HEK293 (cell line): ENCODE data around the gene PLIN5.

Experiments used
- CTCF ChIA-PET: fragments of 350-600 bp; formaldehyde crosslinking; extraction: SDS; loops from one replicate; lab custom pipeline; 2021; ENCODE audit warnings: antibody characterized with exemption; lab: Yijun Ruan, JAX
- POLR2A ChIA-PET: fragments of 300-600 bp; formaldehyde crosslinking; extraction: SDS; loops from one replicate; lab custom pipeline; 2020; ENCODE audit warnings: antibody characterized with exemption, inconsistent platforms; lab: Yijun Ruan, JAX
- H3K27ac ChIP-seq: fragments of 200-500 bp; sonication (Bioruptor generic); 2 replicates; pipeline ENCODE4 v1.5.1; 2014; ENCODE audit warnings: low read depth, low read length, control low read depth, inconsistent platforms; ENCODE audit errors: extremely low read depth
- H3K36me3 ChIP-seq, 2 experiments: fragments of 200-500 bp in 1 of 2; sonication (Bioruptor generic) in 1 of 2; 1 replicate in 1 of 2; 2 replicates in 1 of 2; pipeline ENCODE4 v1.5.1; 2014 to 2017; ENCODE audit warnings: inconsistent platforms in 2 of 2, low read length in 2 of 2; ENCODE audit not compliant: control insufficient read depth in 2 of 2, insufficient read depth in 1 of 2
- H3K4me1 ChIP-seq: fragments of 200-500 bp; sonication (Bioruptor generic); 2 replicates; pipeline ENCODE4 v1.5.1; 2014; ENCODE audit warnings: mild to moderate bottlenecking, low read length, inconsistent platforms; ENCODE audit not compliant: control insufficient read depth, insufficient read depth
- H3K4me3 ChIP-seq: 2 replicates; pipeline ENCODE4 v1.5.1; 2011; ENCODE audit warnings: low read depth, mild to moderate bottlenecking, control low read depth, low read length, moderate library complexity
- H3K9me3 ChIP-seq: fragments of 200-500 bp; sonication (Bioruptor generic); 2 replicates; pipeline ENCODE4 v1.5.1; 2014; ENCODE audit warnings: low read depth, low read length, inconsistent platforms; ENCODE audit not compliant: control insufficient read depth, insufficient read depth
- HOXA7 ChIP-seq: sonication (generic); formaldehyde crosslinking; IDR thresholded peaks from 2 replicates; pipeline ENCODE4 v1.8.1; 2022; ENCODE audit warnings: missing genetic modification reagents, borderline replicate concordance
- IKZF3 ChIP-seq: fragments of 450-650 bp; IDR thresholded peaks from 2 replicates; pipeline ENCODE4 v1.5.0; 2018; ENCODE audit warnings: missing biosample characterization, mild to moderate bottlenecking, missing genetic modification characterization, moderate library complexity
- KLF8 ChIP-seq: fragments of 450-650 bp; formaldehyde crosslinking; IDR thresholded peaks from 2 replicates; pipeline ENCODE4 v1.5.1; 2016; ENCODE audit warnings: missing biosample characterization, missing genetic modification characterization
- KLF9 ChIP-seq: fragments of 450-650 bp; formaldehyde crosslinking; IDR thresholded peaks from 2 replicates; pipeline ENCODE4 v1.5.1; 2016; ENCODE audit warnings: missing biosample characterization, missing genetic modification characterization, low read depth
- MZF1 ChIP-seq: fragments of 450-650 bp; formaldehyde crosslinking; IDR thresholded peaks from 2 replicates; pipeline ENCODE4 v1.5.1; 2017; ENCODE audit warnings: missing biosample characterization, missing genetic modification characterization, borderline replicate concordance
- TCF7L2 ChIP-seq: IDR thresholded peaks from 2 replicates; pipeline ENCODE4 v1.6.1; 2011; ENCODE audit warnings: low read depth, mild to moderate bottlenecking, inconsistent platforms, low read length, moderate library complexity, borderline replicate concordance
- ZNF121 ChIP-seq: fragments of 450-650 bp; formaldehyde crosslinking; IDR thresholded peaks from 2 replicates; pipeline ENCODE4 v1.5.1; 2016; ENCODE audit warnings: missing biosample characterization, missing genetic modification characterization
- ZNF274 ChIP-seq, 2 experiments: fragments of 200-500 bp in 1 of 2; fragments of 450-650 bp in 1 of 2; sonication (Bioruptor generic) in 1 of 2; formaldehyde crosslinking in 1 of 2; IDR thresholded peaks; 2 replicates each; pipeline versions ENCODE4 v1.5.1 to v1.6.1; 2014 to 2016; ENCODE audit warnings: borderline replicate concordance in 1 of 2, inconsistent platforms in 1 of 2, low read length in 1 of 2, missing biosample characterization in 1 of 2, missing genetic modification characterization in 1 of 2
- ZNF423 ChIP-seq: fragments of 450-650 bp; formaldehyde crosslinking; IDR thresholded peaks from 2 replicates; pipeline ENCODE4 v1.5.1; 2016; ENCODE audit warnings: missing biosample characterization, missing genetic modification characterization
- ZNF529 ChIP-seq: fragments of 450-650 bp; formaldehyde crosslinking; IDR thresholded peaks from 2 replicates; pipeline ENCODE4 v1.5.1; 2017; ENCODE audit warnings: missing genetic modification characterization, missing biosample characterization; ENCODE audit not compliant: insufficient replicate concordance
- ZNF560 ChIP-seq: fragments of 450-650 bp; formaldehyde crosslinking; IDR thresholded peaks from 2 replicates; pipeline ENCODE4 v1.5.1; 2017; ENCODE audit warnings: missing biosample characterization, missing genetic modification characterization, borderline replicate concordance
- ZNF76 ChIP-seq: fragments of 450-650 bp; formaldehyde crosslinking; IDR thresholded peaks from 2 replicates; pipeline ENCODE4; 2016; ENCODE audit warnings: low read depth, missing biosample characterization, missing genetic modification characterization, borderline replicate concordance
- ZNF768 ChIP-seq: fragments of 450-650 bp; formaldehyde crosslinking; IDR thresholded peaks from 2 replicates; pipeline ENCODE4 v1.5.1; 2018; ENCODE audit warnings: missing biosample characterization, mild to moderate bottlenecking, missing genetic modification characterization
- ZNF785 ChIP-seq: fragments of 450-650 bp; formaldehyde crosslinking; IDR thresholded peaks from 2 replicates; pipeline ENCODE4 v1.5.1; 2016; ENCODE audit warnings: missing biosample characterization, missing genetic modification characterization
- ZNF837 ChIP-seq: fragments of 450-650 bp; formaldehyde crosslinking; IDR thresholded peaks from 2 replicates; pipeline ENCODE4 v1.5.1; 2016; ENCODE audit warnings: missing biosample characterization, missing genetic modification characterization
- TF ChIP-seq, protein P1 (sequence below): fragments of 450-650 bp; formaldehyde crosslinking; IDR thresholded peaks from 2 replicates; pipeline ENCODE4 v1.5.1; 2017; ENCODE audit warnings: missing biosample characterization, missing genetic modification characterization
- TF ChIP-seq, protein P2 (sequence below): fragments of 450-650 bp; formaldehyde crosslinking; IDR thresholded peaks from 2 replicates; pipeline ENCODE4 v1.5.1; 2016; ENCODE audit warnings: missing biosample characterization, missing genetic modification characterization
- TF ChIP-seq, protein P3 (sequence below): fragments of 450-650 bp; formaldehyde crosslinking; IDR thresholded peaks from 2 replicates; pipeline ENCODE4 v1.5.1; 2016; ENCODE audit warnings: missing biosample characterization, missing genetic modification characterization, low read depth
- TF ChIP-seq, protein P4 (sequence below): fragments of 450-650 bp; formaldehyde crosslinking; IDR thresholded peaks from 2 replicates; pipeline ENCODE4 v1.5.1; 2016; ENCODE audit warnings: missing biosample characterization, missing genetic modification characterization
- TF ChIP-seq, protein P5 (sequence below): fragments of 450-650 bp; formaldehyde crosslinking; optimal IDR thresholded peaks from 2 replicates; pipeline ENCODE3; 2016; ENCODE audit warnings: missing biosample characterization, mild to moderate bottlenecking, missing genetic modification characterization

PLIN5 gene

DNA sequence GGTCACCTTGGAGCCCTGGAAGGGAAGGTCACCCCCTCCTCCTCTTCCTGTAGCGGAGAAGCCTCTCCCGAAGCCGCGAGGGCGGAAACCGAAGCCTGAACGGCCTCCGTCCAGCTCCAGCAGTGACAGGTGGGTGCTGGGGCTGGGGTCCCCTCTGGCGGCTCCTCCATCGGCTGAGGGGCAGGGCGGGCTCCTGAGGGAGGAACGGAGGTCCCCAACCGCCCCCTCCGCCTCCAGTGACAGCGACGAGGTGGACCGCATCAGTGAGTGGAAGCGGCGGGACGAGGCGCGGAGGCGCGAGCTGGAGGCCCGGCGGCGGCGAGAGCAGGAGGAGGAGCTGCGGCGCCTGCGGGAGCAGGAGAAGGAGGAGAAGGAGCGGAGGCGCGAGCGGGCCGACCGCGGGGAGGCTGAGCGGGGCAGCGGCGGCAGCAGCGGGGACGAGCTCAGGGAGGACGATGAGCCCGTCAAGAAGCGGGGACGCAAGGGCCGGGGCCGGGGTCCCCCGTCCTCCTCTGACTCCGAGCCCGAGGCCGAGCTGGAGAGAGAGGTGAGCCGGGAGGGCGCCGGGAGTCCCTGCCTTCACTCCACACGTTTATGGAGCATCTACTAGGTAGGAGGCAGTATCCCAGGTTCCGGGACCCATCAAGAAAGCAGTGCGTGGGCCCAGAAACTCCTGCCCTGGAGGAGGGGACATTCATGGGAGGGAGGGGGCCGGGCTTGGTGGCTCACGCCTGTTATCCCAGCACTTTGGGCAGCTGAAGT lies 40.9 kb downstream of the PLIN5 start:
- CTCF ChIA-PET = interaction anchor here (1.9 kb wide), 1 partner anchor 142 kb away, joined by 6 read pairs; no protein-coding TSS in a partner anchor
- POLR2A ChIA-PET = interaction anchor here (0.5 to 1.3 kb wide), 2 partner anchors 10 to 22 kb away, joined by 4 to 5 read pairs; partner anchors contain the start of gene HDGFL2
- Histone ChIP-seq H3K4me1 (no peaks in the 10 kb centered on the region), H3K36me3 (peaks cover 38 to 91% of the 10 kb centered on the region in 2 experiments; a peak in 2 of 3 replicates), H3K27ac (no peak overlapping the region), H3K4me3 (no peak overlapping the region), H3K9me3 (no peaks in the 10 kb centered on the region)
- no peak for TF ChIP-seq ZNF274 (IDR thresholded peaks at IDR 0.05; ENCODE audit: low read length)
- no peak for TF ChIP-seq ZNF274 (tag by site-specific recombination; IDR thresholded peaks at IDR 0.05; ENCODE audit: borderline replicate concordance)
- no peak for TF ChIP-seq ZNF768 (tag by site-specific recombination)
- TF ChIP-seq IKZF3 = no peak
- no peak for TF ChIP-seq KLF8
- TF ChIP-seq ZNF837 = no peak
- TF ChIP-seq ZNF529 (tag by site-specific recombination) = no peak
- no peak for TF ChIP-seq MZF1 (tag by site-specific recombination)
- no peak for TF ChIP-seq ZNF121 (tag by site-specific recombination)
- TF ChIP-seq ZNF423 (tag by site-specific recombination) = no peak
- TF ChIP-seq, protein P1, sequence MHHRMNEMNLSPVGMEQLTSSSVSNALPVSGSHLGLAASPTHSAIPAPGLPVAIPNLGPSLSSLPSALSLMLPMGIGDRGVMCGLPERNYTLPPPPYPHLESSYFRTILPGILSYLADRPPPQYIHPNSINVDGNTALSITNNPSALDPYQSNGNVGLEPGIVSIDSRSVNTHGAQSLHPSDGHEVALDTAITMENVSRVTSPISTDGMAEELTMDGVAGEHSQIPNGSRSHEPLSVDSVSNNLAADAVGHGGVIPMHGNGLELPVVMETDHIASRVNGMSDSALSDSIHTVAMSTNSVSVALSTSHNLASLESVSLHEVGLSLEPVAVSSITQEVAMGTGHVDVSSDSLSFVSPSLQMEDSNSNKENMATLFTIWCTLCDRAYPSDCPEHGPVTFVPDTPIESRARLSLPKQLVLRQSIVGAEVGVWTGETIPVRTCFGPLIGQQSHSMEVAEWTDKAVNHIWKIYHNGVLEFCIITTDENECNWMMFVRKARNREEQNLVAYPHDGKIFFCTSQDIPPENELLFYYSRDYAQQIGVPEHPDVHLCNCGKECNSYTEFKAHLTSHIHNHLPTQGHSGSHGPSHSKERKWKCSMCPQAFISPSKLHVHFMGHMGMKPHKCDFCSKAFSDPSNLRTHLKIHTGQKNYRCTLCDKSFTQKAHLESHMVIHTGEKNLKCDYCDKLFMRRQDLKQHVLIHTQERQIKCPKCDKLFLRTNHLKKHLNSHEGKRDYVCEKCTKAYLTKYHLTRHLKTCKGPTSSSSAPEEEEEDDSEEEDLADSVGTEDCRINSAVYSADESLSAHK (tag by site-specific recombination) = no peak
- TF ChIP-seq, protein P2, sequence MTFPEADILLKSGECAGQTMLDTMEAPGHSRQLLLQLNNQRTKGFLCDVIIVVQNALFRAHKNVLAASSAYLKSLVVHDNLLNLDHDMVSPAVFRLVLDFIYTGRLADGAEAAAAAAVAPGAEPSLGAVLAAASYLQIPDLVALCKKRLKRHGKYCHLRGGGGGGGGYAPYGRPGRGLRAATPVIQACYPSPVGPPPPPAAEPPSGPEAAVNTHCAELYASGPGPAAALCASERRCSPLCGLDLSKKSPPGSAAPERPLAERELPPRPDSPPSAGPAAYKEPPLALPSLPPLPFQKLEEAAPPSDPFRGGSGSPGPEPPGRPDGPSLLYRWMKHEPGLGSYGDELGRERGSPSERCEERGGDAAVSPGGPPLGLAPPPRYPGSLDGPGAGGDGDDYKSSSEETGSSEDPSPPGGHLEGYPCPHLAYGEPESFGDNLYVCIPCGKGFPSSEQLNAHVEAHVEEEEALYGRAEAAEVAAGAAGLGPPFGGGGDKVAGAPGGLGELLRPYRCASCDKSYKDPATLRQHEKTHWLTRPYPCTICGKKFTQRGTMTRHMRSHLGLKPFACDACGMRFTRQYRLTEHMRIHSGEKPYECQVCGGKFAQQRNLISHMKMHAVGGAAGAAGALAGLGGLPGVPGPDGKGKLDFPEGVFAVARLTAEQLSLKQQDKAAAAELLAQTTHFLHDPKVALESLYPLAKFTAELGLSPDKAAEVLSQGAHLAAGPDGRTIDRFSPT (tag by site-specific recombination) = no peak
- TF ChIP-seq, protein P3, sequence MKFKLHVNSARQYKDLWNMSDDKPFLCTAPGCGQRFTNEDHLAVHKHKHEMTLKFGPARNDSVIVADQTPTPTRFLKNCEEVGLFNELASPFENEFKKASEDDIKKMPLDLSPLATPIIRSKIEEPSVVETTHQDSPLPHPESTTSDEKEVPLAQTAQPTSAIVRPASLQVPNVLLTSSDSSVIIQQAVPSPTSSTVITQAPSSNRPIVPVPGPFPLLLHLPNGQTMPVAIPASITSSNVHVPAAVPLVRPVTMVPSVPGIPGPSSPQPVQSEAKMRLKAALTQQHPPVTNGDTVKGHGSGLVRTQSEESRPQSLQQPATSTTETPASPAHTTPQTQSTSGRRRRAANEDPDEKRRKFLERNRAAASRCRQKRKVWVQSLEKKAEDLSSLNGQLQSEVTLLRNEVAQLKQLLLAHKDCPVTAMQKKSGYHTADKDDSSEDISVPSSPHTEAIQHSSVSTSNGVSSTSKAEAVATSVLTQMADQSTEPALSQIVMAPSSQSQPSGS (tag by site-specific recombination) = no peak
- no peak for TF ChIP-seq ZNF76 (tag by site-specific recombination)
- TF ChIP-seq, protein P4, sequence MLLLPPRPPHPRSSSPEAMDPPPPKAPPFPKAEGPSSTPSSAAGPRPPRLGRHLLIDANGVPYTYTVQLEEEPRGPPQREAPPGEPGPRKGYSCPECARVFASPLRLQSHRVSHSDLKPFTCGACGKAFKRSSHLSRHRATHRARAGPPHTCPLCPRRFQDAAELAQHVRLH = no peak
- TF ChIP-seq TCF7L2 = no peak
- no peak for TF ChIP-seq KLF9
- TF ChIP-seq ZNF785 = no peak
- no peak for TF ChIP-seq HOXA7 (CRISPR knock-in tag)
- TF ChIP-seq, protein P5, sequence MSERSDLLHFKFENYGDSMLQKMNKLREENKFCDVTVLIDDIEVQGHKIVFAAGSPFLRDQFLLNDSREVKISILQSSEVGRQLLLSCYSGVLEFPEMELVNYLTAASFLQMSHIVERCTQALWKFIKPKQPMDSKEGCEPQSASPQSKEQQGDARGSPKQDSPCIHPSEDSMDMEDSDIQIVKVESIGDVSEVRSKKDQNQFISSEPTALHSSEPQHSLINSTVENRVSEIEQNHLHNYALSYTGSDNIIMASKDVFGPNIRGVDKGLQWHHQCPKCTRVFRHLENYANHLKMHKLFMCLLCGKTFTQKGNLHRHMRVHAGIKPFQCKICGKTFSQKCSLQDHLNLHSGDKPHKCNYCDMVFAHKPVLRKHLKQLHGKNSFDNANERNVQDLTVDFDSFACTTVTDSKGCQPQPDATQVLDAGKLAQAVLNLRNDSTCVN = no peak
- TF ChIP-seq ZNF560 = no peak
